SK-N-MC (cell line): Measurements from ENCODE around the gene H2BK1.

Experiments
- EZH2 ChIP-seq: fragments of 200-600 bp; sonication (generic); IDR thresholded peaks from one replicate; pipeline ENCODE4 v1.6.1; 2017; ENCODE audit warnings: antibody characterized with exemption
- FOXP2 ChIP-seq: optimal IDR thresholded peaks from 2 replicates; pipeline ENCODE3; 2011; ENCODE audit warnings: mild to moderate bottlenecking, moderate library complexity; ENCODE audit not compliant: insufficient read depth; ENCODE audit errors: extremely low read length, control extremely low read depth
- POLR2AphosphoS5 ChIP-seq: IDR thresholded peaks from 2 replicates; pipeline ENCODE4 v1.6.1; 2012; ENCODE audit warnings: mild to moderate bottlenecking, low read depth, low read length, borderline replicate concordance

DNA sequence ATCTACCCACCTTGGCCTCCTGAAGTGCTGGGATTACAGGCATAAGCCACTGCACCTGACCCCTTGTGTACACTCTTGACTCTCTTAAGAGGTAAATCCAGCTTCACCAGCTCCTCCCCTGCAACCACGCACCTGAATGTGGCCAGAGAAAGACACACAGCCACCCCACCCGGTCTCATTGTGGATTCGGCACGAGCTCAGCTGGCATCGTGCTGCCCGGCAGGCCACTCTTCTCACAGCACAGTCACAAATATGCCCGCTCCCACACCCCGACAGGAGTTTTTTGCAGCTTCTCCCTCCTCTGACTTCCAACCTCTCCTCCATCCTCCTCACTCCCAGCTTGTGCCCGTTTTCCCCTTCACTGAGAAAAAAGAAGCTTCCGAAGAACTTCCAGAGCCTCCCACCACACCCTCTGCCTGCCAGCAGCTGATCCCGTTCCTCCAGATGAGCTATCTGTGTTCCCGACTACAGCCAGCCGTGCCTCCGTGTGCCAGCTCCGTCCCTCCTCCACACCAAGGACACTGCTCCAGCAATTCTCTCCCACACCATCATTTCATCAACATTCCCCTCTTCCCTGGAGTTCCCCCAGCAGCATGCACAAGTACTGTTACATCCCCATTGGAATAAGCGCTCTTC, 46.2 kb upstream of the H2BK1 start:
- TF ChIP-seq EZH2 (no peak), POLR2AphosphoS5 (no peak), FOXP2 (no peak)
